ENCODE measurements around the gene OTOG.

OTOG gene

GRCh38 chr11:17521106-17521900, 25.8 kb upstream of the OTOG start:
- no peak for DNase-seq

- DNase-seq = no peak
Observed at GRCh38 chr11:17522655-17523054, 24.4 kb upstream of the OTOG start.

- DNase-seq = no peak
Observed at GRCh38 chr11:17524221-17524620, 22.8 kb upstream of the OTOG start.

GRCh38 chr11:17525570-17525969, 21.5 kb upstream of the OTOG start:
- no peak for DNase-seq

GRCh38 chr11:17526326-17526725, 20.7 kb upstream of the OTOG start:
- no peak for DNase-seq

- DNase-seq = no peak
Observed at GRCh38 chr11:17526931-17527627, 20.0 kb upstream of the OTOG start.

- no peak for DNase-seq
Observed at GRCh38 chr11:17527628-17527995, 19.4 kb upstream of the OTOG start.

- peak; percentile 67 for DNase-seq
Observed at GRCh38 chr11:17528181-17528691, 18.8 kb upstream of the OTOG start.

- DNase-seq = peak; percentile 81
Observed at GRCh38 chr11:17528906-17529843, 17.9 kb upstream of the OTOG start.

- no peak for DNase-seq
Observed at GRCh38 chr11:17529844-17530185, 17.2 kb upstream of the OTOG start.

- DNase-seq = peak; percentile 86
Observed at GRCh38 chr11:17531071-17531600, 15.9 kb upstream of the OTOG start.

GRCh38 chr11:17531636-17532113, 15.4 kb upstream of the OTOG start:
- DNase-seq = peak; percentile 71

- no peak for DNase-seq
Observed at GRCh38 chr11:17532784-17533183, 14.3 kb upstream of the OTOG start.

- no peak for DNase-seq
Observed at GRCh38 chr11:17533341-17533740, 13.7 kb upstream of the OTOG start.

- DNase-seq = no peak
Observed at GRCh38 chr11:17533778-17534415, 13.2 kb upstream of the OTOG start.

GRCh38 chr11:17535488-17535887, 11.6 kb upstream of the OTOG start:
- DNase-seq = peak; percentile 15

GRCh38 chr11:17537261-17537660, 9.8 kb upstream of the OTOG start:
- DNase-seq = no peak

- DNase-seq = no peak
Observed at GRCh38 chr11:17538054-17538453, 9.0 kb upstream of the OTOG start.

- peak; percentile 47 for DNase-seq
Observed at GRCh38 chr11:17538731-17539130, 8.3 kb upstream of the OTOG start.

- DNase-seq = no peak
Observed at GRCh38 chr11:17540807-17541206, 6.3 kb upstream of the OTOG start.

GRCh38 chr11:17541330-17541885, 5.7 kb upstream of the OTOG start:
- no peak for DNase-seq

- DNase-seq = peak; percentile 41
Observed at GRCh38 chr11:17542249-17542648, 4.8 kb upstream of the OTOG start.
